Endothelial cell of umbilical vein (primary cell): ENCODE measurements around the gene ANGPTL7.

ENCODE experiments used
- EZH2 ChIP-seq: IDR thresholded peaks from 2 replicates; pipeline ENCODE4 v1.6.1; 2012; ENCODE audit warnings: borderline replicate concordance, low read depth, mild to moderate bottlenecking, moderate library complexity, low read length, inconsistent platforms; ENCODE audit not compliant: severe bottlenecking
- FOS ChIP-seq: IDR thresholded peaks from 2 replicates; pipeline ENCODE4 v1.6.1; 2011; ENCODE audit warnings: mild to moderate bottlenecking, low read length, moderate library complexity, borderline replicate concordance; ENCODE audit not compliant: insufficient read depth
- GATA2 ChIP-seq: IDR thresholded peaks from 2 replicates; pipeline ENCODE4 v1.7.0; 2011; ENCODE audit warnings: low read depth, mild to moderate bottlenecking, moderate library complexity, mixed read lengths, low read length; ENCODE audit not compliant: insufficient read length, insufficient read depth
- JUN ChIP-seq: IDR thresholded peaks from 2 replicates; pipeline ENCODE4 v1.6.1; 2011; ENCODE audit warnings: borderline replicate concordance, low read depth; ENCODE audit not compliant: insufficient read length, insufficient read depth
- MYC ChIP-seq: IDR thresholded peaks from one replicate; pipeline ENCODE4 v1.6.1; 2011; ENCODE audit warnings: mild to moderate bottlenecking, low read depth, low read length
- POLR2A ChIP-seq: IDR thresholded peaks from 2 replicates; pipeline ENCODE4 v1.6.1; 2012; ENCODE audit warnings: low read depth, mild to moderate bottlenecking, control low read depth, low read length
- POLR2AphosphoS5 ChIP-seq: IDR thresholded peaks from 2 replicates; pipeline ENCODE4 v1.6.1; 2012; ENCODE audit warnings: low read depth, mild to moderate bottlenecking, control low read depth, low read length, moderate library complexity; ENCODE audit not compliant: insufficient read depth
- TF ChIP-seq, protein P1 (sequence below), 2 donors: IDR thresholded peaks; 1 replicate in 1 of 2; 2 replicates in 1 of 2; pipeline ENCODE4 v1.5.1; 2011; ENCODE audit warnings: low read length in 2 of 2, mild to moderate bottlenecking in 2 of 2, moderate library complexity in 2 of 2, control low read depth in 1 of 2, inconsistent platforms in 1 of 2, low read depth in 1 of 2; ENCODE audit not compliant: insufficient read depth in 1 of 2; ENCODE audit errors: extremely low read depth in 1 of 2
- TF ChIP-seq, protein P2 (sequence below): IDR thresholded peaks from 2 replicates; pipeline ENCODE4 v1.6.1; 2011; ENCODE audit not compliant: insufficient read depth, insufficient read length

DNA sequence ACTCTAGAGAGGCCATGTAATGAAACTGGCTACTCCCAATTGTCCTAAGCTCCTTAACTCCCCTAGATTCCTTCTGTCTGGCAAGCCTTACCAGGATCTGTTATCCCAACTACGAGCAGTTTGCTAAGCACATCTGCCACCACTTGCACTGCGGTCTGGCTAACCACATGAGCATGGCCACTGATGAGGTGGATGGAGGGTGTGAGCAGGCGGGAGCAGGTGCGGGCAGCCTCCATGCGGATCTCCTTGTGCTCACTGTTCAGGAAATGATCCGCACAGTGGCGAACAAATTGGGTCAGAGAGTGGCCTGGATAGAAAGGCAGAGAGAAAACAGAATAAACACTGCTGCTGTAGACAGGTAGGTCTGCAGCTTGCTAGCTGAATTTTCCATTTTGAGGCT lies 49.2 kb downstream of the ANGPTL7 start:
- no peak for TF ChIP-seq EZH2
- TF ChIP-seq, protein P1, sequence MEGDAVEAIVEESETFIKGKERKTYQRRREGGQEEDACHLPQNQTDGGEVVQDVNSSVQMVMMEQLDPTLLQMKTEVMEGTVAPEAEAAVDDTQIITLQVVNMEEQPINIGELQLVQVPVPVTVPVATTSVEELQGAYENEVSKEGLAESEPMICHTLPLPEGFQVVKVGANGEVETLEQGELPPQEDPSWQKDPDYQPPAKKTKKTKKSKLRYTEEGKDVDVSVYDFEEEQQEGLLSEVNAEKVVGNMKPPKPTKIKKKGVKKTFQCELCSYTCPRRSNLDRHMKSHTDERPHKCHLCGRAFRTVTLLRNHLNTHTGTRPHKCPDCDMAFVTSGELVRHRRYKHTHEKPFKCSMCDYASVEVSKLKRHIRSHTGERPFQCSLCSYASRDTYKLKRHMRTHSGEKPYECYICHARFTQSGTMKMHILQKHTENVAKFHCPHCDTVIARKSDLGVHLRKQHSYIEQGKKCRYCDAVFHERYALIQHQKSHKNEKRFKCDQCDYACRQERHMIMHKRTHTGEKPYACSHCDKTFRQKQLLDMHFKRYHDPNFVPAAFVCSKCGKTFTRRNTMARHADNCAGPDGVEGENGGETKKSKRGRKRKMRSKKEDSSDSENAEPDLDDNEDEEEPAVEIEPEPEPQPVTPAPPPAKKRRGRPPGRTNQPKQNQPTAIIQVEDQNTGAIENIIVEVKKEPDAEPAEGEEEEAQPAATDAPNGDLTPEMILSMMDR (IDR thresholded peaks at IDR 0.05; ENCODE audit: extremely low read depth in 1 of 2, insufficient read depth in 1 of 2, low read depth in 1 of 2, low read length in 2 of 2), result no peak
- TF ChIP-seq POLR2A, result no peak
- no peak for TF ChIP-seq POLR2AphosphoS5
- no peak for TF ChIP-seq MYC
- TF ChIP-seq, protein P2, sequence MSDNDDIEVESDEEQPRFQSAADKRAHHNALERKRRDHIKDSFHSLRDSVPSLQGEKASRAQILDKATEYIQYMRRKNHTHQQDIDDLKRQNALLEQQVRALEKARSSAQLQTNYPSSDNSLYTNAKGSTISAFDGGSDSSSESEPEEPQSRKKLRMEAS, result no peak
- TF ChIP-seq GATA2, result no peak
- TF ChIP-seq JUN, result no peak
- no peak for TF ChIP-seq FOS
